GM21737 (cell line): ENCODE data around the gene WDR43.
"Not testable (repeated sequence)": the region's sequence is repeated elsewhere in the genome, so short reads cannot be mapped to it uniquely, and the experiment has no call there.

Source experiments
- ATAC-seq: cut with Tn5 transposase; IDR thresholded peaks from one replicate; pipeline ENCODE4 v1.9.1; 2021; ENCODE audit warnings: mild to moderate bottlenecking, moderate library complexity; ENCODE audit not compliant: unreplicated experiment

Gene WDR43

GRCh38 chr2:28960401-28960800 lies 65.9 kb downstream of the WDR43 start:
- no peak for ATAC-seq

GRCh38 chr2:28962505-28962904 lies 68.0 kb downstream of the WDR43 start:
- no peak for ATAC-seq

GRCh38 chr2:28970464-28971160 lies 76.1 kb downstream of the WDR43 start:
- no peak for ATAC-seq

GRCh38 chr2:28972778-28973335 lies 78.4 kb downstream of the WDR43 start:
- ATAC-seq: no peak

GRCh38 chr2:28974252-28974651 lies 79.8 kb downstream of the WDR43 start:
- no peak for ATAC-seq

- no peak for ATAC-seq
Observed at GRCh38 chr2:28975671-28976070, 81.2 kb downstream of the WDR43 start.

GRCh38 chr2:28976584-28976983 lies 82.1 kb downstream of the WDR43 start:
- ATAC-seq: no peak

- no peak for ATAC-seq
Observed at GRCh38 chr2:28977176-28977875, 82.9 kb downstream of the WDR43 start.

GRCh38 chr2:28978001-28978400 lies 83.5 kb downstream of the WDR43 start:
- not testable (repeated sequence) for ATAC-seq

- no peak for ATAC-seq
Observed at GRCh38 chr2:28978606-28979005, 84.1 kb downstream of the WDR43 start.

- ATAC-seq: no peak
Observed at GRCh38 chr2:28979041-28979440, 84.6 kb downstream of the WDR43 start.

GRCh38 chr2:28979576-28980366 lies 85.3 kb downstream of the WDR43 start:
- no peak for ATAC-seq

- ATAC-seq: no peak
Observed at GRCh38 chr2:28980368-28981015, 86.0 kb downstream of the WDR43 start.

- ATAC-seq: no peak
Observed at GRCh38 chr2:28981016-28981441, 86.6 kb downstream of the WDR43 start, which contains the start of gene TOGARAM2. Gene TOGARAM2 (plus strand): TSS chr2:28981298. CDS start chr2:28994835, 13,537 bp downstream.

- ATAC-seq: no peak
Observed at GRCh38 chr2:28981620-28982376, 87.3 kb downstream of the WDR43 start.

- ATAC-seq: no peak
Observed at GRCh38 chr2:28982381-28982950, 88.0 kb downstream of the WDR43 start.

GRCh38 chr2:28986429-28986828 lies 92.0 kb downstream of the WDR43 start:
- ATAC-seq: no peak

GRCh38 chr2:28989973-28990372 lies 95.5 kb downstream of the WDR43 start:
- ATAC-seq: no peak

- no peak for ATAC-seq
Observed at GRCh38 chr2:28990445-28990844, 96.0 kb downstream of the WDR43 start.

GRCh38 chr2:28991021-28991420 lies 96.6 kb downstream of the WDR43 start:
- ATAC-seq: no peak
